SHP77 (cell line): ENCODE measurements around the gene TDRD7.
"Not testable (repeated sequence)": the region's sequence is repeated elsewhere in the genome, so short reads cannot be mapped to it uniquely, and the experiment has no call there.

Experiments
- DNase-seq, 2 experiments: peaks; one replicate each; lab custom pipeline; 2025; lab: John Stamatoyannopoulos, UW

Gene TDRD7

DNA sequence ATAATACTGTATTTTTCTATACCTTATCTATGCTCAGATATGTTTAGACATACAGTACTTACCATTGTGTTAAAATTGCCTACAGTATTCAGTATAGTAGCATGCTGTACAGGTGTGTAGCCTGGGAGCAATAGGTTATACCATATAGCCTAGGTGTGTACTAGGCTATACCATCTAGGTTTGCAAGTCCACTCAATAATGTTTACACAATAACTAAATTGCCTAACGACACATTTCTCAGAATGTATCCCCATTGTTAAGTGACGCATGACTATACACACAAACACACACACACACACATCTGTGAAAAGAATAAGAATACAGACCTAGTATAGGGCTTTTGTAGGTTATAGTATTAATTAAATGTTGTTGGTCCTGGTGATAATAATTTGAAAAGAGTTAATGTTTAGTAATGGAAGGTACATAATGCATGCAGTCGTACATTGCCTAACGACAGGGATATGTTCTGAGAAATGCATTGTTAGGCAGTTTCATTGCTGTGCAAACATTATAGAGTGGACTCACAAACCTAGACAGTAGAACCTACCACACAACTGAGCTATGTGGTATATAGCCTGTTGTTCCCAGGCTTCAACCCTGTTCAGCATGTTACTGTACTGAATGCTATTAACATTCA, 13.6 kb downstream of the TDRD7 start:
- DNase-seq = no peak

DNA sequence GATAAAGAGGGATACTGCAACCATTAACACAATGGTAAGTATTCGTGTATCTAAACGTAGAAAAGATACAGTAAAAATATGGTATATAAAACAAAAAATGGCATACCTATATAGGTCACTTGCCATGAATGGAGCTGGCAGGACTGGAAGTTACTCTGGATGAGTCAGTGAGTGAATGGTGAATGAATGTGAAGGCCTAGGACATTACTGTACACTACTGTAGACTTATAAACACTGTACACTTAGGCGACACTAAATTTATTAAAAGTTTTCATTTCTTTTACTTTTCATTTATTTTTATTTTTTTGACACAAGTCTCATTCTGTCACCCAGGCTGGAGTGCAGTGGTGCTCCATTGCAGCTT, 14.1 kb downstream of the TDRD7 start:
- no peak for DNase-seq

DNA sequence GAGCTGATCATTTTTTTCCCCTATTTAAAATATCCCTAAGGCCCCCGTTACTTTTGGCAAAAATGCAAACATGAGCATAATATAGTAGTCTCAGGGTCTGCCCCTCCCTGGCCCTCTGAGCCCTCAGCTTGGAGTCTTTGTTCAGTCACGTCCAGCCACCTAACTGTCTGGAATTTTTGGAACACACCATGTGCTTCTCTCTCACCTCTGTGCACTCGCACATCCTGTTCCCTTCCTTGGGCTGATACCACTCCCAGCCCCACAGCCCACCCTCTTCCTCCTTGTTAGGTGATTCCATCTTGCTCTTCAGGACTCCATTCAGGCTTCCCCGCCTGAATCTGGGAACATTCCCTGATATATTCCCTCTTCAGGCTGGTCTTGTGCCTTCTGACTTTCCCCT, 16.0 kb downstream of the TDRD7 start:
- DNase-seq = no peak

DNA sequence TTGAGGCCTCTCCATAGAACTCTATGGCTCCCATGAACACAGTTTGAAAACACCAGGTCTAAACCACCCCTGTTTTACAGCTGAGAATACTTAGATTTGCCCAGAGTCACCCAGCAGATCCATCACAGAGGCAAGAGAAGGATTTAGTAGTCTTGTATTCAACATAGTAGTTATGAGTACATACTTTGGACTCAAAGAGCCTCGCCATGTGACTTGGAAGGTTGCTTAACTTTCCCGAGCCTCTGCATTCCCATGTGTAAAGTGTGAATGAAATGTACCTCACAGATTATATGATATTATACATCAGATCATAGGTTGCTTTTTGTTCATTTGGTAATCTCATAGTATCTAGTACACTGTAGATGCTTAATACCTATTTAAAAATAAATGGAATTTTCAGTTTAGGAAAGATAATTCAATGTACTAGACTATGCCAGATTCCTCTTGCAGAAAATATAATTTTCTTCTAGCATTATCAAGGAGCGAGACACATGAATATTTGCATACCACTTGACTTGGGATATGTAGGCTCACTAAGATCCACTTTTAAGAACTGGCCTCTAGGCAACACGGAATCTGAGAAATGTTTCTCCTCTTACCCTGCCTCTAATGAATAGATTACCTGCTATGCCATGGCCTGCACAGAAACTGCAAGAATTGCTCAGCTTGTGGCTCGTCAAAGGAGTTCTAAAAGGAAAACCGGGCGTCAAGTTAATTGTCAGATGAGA, 18.6 kb downstream of the TDRD7 start:
- no peak for DNase-seq

DNA sequence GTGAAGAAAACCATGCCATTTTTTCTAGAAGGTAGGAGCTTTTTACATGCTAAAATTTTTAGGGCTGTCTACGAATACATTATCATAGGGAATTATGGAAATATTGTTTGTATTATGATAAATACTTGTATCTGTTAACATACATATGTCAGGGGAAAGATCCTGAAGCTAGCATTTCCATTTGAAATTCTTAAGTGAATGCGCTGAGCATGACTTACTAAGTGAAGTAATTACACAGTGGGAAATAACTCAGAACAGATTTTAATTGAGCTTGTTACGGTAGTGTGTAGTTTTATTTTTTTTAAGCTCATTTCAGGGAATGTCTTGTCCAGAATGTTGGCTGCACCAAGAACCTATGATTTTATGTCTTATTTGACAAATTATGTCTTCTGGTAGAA, 19.1 kb downstream of the TDRD7 start:
- DNase-seq = no peak

DNA sequence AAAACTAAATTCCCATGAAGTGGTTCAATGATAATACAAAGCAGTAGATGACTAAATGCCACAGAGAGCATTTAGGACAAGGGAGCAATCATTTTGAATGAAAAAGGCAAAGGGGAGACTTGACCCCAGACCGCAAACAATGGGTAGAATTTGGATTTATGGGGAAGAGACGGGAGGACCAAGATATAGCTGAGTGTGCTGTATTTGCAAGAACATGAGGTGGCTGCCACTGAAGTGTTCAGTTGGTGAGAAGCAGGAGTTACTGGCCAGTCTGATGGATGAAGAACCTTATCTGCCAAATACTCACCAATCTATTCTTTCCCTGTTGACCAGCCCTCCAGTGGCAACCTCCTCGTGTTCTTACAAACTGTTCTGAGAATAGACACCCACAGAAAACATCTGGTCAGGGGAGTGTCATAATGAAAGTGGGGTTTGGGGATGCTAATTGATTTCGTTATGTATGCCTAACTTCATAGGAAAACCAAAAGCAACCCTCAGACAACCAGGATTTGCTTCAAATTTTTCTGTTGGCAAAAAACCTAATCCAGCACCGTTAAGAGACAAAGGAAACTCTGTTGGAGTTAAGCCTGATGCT, 19.8 kb downstream of the TDRD7 start:
- DNase-seq = no peak

DNA sequence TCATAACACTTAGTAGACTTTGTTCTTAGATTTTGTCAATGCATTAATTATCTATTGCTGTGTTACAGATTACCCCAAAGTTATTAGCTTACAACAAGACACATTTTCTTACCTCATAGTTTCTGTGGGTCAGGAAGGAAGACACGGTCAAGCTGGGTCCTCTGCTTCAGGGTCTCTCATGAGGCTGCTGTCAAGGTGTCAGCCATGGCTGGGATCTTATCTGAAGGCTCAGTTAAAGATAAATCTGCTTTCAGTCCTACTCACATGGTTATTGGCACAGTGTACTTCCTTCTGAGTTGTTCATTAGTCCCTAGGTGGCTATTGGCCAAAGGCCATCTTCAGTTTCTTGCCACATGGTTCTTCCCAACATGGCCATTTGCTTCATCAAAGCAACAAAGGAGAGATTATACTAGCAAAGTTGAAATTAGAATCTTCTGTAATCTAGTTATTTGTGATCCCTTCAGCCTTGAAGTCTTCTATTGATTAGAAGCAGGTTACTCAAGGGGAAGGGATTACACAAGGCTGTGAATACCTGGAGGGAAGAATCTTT, 25.2 kb downstream of the TDRD7 start:
- no peak for DNase-seq

DNA sequence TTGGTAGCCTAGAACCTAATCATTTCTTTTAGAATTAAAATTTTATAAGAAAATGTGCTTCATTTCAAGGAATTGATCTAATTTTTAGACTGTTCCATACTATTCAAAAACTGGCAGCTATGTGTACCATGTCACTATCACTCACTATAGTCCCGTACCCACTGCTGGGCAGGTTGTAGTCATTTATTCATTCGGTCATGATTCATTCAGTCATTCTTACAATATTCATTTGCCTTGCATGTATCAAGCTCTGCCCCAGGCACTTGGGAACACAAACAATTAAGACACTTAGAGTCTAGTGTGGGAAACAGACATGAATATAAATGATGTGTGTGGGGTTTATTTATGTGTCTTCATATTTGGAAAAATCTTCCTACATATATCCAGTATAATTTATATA, 26.4 kb downstream of the TDRD7 start:
- no peak for DNase-seq

DNA sequence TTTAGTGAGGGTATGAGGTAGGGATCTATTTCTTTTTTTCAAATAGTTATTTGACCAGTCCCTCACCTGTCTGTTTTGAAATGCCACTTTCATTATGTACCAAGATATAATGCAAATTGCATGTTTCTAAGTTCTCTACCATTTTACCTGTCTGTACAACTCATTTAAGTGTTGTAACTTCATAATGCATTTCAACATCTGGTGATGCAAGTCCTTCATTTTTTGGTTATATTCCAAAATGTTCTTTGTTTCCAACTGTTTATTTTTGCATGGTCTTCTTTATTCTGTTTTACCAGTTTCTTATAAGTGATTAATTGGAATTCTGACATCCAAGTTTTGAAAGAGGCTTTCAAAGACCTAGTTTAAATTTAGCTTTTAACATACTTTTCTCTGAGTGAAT, 26.8 kb downstream of the TDRD7 start:
- no peak for DNase-seq

DNA sequence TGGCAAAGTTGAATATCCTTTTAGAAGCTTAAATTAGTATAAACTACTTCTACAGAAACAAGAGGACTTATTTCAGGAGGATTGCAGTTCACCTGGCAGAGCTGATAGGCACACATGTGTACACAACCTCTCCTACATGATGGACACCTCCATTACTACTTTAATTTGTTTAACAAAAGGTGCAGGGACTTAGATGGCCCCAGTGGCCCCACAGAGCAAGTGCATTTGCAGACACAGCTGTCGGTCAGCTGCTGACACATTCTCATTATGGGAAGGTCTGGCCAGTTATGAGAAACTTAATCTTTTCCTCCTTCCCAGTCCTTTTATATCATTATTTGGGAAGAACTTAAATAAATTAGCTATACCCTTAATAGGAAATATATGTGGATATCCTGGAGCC, 28.3 kb downstream of the TDRD7 start:
- DNase-seq = peak; percentile 22 to 51

DNA sequence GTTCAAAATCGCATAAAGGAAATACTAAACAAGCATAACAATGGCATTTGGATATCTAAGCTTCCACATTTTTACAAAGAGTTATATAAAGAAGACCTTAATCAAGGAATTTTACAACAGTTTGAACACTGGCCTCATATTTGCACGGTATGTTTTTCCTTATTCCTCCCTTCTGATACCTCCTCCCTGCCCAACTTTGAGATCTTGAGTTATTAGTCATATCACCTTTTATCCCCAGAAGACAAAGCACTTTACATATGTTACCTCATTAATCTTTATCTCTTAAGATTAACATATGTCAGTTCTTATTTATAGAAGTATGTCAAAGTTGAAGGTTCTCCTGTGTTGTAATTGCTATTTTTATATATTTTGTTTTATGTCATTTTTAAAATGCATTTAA, 29.8 kb downstream of the TDRD7 start:
- no peak for DNase-seq

DNA sequence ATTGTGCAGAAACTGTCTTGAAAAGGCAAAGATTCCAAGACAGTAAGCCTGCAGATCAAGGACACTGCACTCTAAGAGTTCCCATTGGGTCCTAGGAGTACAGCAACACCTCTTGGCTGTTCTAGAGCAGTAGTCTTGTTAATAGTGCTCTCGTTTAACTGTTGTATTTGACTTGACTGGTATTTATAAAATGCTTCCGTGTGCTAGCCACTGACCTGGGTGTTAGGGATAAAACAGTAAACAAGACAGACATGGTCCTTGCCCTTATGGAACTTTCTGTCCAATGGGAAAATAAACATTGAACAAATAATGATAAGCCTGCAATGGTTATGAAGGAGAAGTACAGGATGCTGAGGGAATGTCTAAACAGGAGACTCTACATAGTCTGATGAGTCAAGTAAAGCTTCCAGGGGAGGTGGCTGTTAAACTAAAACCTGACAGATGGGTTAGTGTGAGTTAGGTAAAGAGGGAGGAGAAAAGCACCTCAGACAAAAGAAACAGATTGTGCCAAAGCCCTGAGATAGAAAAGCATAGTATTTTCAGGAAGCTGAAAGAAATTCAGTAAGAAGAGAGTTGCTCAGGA, 33.3 kb downstream of the TDRD7 start:
- no peak for DNase-seq

DNA sequence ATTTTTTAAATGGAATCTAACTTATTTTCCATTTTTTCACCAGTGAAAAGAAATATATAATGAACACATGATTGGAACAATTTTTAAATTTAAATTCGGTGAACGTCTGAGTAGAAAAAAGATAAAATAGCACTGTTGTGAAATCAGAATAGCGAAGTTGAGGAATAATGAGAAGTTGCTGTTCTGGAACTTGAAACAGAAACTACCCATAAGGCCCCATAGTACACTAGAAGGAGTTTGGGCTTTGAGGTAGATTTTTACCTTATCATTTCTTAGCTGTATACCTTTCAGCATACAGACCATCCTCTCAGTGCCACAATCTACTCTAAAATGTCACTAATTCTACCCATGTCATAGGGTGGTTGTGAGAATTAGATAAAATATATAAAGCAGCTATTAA, 35.1 kb downstream of the TDRD7 start:
- DNase-seq = no peak

DNA sequence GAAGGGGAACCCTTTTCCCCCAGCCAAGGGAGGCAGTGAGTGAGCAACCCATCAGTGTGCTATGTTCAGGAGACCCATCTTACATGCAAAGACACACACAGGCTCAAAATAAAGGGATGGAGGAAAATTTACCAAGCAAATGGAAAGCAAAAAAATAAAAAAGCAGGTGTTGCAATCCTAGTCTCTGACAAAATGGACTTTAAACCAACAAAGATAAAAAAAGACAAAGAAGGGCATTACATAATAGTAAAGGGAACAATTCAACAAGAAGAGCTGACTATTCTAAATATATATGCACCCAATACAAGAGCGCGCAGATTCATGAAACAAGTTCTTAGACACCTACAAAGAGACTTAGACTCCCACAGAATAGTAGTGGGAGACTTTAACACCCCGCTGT, 41.7 kb downstream of the TDRD7 start:
- DNase-seq = not testable (repeated sequence)

DNA sequence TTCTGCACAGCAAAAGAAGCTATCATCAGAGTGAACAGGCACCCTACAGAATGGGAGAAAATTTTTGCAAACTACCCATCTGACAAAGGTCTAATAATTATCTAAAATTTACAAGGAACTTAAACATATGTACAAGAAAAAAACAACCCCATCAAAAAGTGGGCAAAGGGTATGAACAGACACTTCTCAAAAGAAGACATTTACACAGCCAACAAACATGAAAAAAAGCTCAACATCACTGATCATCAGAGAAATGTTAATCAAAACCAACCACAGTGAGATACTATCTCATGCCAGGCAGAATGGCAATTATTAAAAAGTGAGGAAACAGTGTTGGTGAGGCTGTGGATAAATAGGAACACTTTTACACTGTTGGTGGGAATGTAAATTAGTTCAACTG, 44.9 kb downstream of the TDRD7 start:
- not testable (repeated sequence) for DNase-seq

DNA sequence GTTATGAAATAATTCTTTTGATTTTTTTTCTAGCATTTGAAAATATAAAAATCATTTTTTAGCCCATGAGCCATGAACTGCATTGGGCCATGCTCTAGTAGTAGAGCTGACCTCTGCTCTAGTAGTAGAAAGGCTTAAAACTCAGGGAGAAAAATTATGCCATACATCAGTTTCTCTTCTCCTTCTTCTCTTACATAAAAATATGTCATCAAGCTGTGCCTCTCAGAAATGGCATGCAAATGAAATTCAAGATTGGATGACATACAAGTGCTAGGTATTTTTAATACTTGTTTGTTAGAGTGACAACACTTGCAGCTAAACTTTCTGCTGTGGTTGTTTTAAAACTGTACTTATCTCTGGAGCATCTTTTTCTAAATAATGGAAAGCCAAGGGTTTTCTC, 47.4 kb downstream of the TDRD7 start:
- DNase-seq = no peak

DNA sequence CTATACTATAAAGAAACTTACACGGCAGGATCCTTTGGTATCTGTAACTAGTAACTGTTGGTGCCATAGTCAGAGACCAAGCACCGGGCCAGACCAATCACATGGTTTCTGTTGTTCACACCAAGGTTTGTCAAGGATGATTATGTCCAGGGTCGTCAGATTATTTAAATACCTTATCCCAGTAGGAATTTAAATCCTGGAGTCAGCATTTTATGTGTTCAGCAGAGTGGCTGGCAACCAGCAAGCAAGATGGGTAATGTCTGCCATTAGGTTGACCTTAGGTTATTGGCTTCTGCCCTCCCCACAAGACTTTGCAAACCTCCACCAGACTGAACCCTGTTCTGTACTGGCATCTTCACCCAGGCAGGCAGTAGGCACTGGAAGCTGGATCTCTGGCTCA, 50.3 kb downstream of the TDRD7 start:
- no peak for DNase-seq

DNA sequence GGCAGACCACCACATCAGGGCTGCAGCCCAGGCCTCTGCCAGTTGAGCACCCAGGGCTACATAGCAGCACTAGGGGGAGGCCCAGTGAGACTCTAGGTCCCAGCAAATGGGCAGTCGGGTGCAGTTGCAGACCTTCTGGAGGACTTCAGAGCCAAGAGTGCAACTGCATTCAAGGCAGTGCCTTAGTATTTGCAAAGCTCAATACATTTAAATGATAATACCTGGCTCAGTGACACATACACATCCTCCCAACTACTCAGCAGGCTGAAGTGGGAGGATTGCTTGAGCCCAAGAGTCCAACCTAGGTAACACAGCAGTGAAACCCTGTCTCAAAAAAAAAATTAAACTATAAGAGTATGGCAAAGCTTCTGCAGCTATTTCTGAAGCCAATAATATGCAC, 51.0 kb downstream of the TDRD7 start:
- no peak for DNase-seq

DNA sequence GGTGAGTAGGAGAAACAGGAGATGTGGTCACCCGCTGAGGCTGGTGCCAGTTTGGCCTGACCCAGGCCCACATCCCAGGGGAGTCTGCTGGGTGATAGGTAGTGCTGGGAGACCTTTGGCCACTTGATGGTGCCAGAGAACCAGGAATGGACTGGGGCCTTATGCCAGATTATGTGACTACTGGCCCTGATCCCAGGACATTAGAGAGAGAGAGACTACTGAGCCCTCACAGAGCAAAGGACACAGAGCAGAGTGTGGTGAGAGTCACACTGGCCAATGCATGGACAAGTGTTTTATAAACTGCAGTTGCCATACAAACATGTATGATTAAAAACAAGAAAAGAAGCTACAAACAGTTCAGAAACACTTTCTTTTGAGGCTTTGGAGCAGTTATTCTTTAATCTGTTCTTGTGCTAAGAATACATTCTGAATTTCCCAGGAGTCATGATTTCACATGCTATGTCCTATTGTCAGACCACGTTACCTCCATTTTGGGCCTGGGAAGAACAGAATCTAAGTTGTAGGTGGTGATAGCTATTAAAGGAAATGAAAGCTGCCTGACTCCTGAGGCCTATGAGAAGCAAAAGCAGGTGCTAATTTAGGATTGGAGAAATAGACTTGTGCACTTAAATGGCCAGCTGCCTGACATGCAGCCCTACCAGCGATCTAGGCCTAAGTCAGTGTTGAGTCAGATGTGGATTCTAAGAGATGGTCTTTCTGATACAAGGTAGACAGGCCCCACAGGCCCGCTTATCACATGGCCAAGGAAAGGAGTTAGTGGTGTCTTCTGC, 57.0 kb downstream of the TDRD7 start:
- DNase-seq = peak; percentile 52 to 68

DNA sequence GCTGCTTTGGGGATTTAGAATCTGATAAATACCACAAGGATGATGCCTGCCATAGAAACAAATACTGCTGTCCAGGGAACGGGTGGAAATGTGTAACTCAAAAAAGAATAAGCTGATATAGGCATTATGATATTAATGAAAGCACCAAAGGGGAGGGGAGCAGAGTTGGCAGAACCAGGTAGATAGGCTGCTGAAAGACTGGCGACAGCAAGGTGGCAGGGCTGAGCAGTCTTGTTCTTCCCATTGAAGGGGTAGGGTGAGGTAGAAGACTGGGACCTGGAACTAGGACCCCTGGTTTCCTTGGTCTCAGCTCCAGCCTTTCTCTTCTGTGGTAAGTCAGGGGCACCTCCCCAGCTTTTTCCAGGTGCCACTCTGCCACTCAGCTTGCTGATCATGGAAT, 58.2 kb downstream of the TDRD7 start:
- DNase-seq = no peak

DNA sequence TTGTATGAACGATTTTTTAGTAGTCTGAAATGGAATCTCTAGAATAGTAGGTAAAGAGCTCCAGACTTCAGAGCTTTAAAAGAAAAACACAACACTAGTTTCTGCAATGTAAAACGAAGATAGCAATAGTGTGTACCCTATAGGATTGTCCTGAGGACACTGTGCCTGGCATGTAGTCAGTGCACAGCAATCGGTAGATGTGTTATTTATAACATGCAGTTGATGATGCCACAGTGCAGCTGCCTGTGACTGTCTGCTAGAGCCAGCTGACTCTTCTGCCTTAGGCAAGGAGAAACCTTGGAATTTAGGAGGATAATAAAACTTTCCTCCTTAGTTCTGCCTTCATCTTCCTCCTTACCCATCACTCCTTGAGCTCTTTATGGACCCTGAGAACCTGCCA, 61.8 kb downstream of the TDRD7 start:
- DNase-seq = no peak

DNA sequence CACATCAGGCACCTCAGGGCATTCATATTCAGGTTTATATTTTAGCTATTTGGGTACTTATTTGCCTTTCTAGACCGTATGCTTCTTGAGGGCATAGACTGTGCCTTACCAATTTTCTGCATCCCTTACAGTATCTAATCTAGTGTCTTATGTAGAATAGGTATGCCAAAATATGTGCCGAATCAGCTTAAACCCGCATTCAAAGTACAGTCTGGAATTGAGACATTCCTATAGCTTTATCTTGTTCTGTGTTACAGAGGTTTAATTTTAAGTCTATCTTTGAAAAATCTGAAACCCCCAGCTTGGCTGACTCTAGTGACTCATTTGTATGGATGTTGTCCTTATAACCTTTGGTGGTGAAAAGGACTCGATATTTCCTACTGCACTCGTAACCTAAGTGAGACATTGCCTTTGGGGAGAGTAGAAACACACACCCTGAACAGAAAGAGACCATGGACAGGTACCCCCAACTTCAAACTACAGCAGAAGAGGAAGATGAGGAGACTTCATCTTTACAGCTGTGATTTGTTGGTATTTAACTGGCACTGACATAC, 62.6 kb downstream of the TDRD7 start:
- no peak for DNase-seq
